Astrocyte (in vitro differentiated cells and primary cell): ENCODE measurements around the gene NME5.

ENCODE experiments used
- EZH2 ChIP-seq: IDR thresholded peaks from 2 replicates; pipeline ENCODE4 v1.6.1; 2012; ENCODE audit warnings: mild to moderate bottlenecking, low read length, inconsistent platforms; ENCODE audit not compliant: insufficient read depth
- TF ChIP-seq, protein P1 (sequence below): IDR thresholded peaks from 2 replicates; pipeline ENCODE4 v1.5.1; 2011; ENCODE audit warnings: low read depth, mild to moderate bottlenecking, inconsistent platforms, low read length, moderate library complexity; ENCODE audit not compliant: insufficient read depth

DNA sequence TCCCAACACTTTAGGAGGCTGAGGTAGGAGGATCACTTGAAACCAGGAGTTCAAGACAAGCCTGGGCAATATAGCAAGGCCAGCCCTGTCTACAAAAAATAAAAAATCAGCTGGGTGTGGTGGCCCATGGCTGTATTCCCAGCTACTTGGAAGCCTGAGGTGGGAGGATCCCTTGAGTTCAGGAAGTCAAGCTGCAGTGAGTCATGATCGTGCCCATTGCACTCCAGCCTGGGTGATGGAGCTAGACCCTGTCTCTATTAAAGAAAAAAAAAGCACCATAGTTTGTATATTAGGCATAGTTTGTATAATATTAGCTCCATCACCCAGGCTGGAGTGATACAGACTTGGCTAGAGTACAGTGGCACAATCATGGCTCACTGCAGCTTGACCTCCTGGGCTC is 9.6 kb upstream of the NME5 start:
- TF ChIP-seq, protein P1, sequence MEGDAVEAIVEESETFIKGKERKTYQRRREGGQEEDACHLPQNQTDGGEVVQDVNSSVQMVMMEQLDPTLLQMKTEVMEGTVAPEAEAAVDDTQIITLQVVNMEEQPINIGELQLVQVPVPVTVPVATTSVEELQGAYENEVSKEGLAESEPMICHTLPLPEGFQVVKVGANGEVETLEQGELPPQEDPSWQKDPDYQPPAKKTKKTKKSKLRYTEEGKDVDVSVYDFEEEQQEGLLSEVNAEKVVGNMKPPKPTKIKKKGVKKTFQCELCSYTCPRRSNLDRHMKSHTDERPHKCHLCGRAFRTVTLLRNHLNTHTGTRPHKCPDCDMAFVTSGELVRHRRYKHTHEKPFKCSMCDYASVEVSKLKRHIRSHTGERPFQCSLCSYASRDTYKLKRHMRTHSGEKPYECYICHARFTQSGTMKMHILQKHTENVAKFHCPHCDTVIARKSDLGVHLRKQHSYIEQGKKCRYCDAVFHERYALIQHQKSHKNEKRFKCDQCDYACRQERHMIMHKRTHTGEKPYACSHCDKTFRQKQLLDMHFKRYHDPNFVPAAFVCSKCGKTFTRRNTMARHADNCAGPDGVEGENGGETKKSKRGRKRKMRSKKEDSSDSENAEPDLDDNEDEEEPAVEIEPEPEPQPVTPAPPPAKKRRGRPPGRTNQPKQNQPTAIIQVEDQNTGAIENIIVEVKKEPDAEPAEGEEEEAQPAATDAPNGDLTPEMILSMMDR: no peak
- no peak for TF ChIP-seq EZH2
